Esophagus muscularis mucosa (tissue), 4 donors: Measurements from ENCODE around the gene MSANTD2. TPM values are rescaled to one million over a fixed set of nuclear protein-coding genes. Genes with fewer than 3 reads are reported as not detected.
A peak's percentile ranks its signal among the peaks of the same experiment; 100 is the strongest.

Source experiments
- DNase-seq: peaks from one replicate; pipeline ENCODE4 v3.0.0-alpha.2; 2017; ENCODE audit errors: extremely low spot score
- H3K27ac ChIP-seq, 4 donors: fragments of 200-600 bp; sonication (generic); replicated peaks in 1 of 4; 1 replicate in 3 of 4; 2 replicates in 1 of 4; pipeline ENCODE4 v1.5.1; 2016 to 2019; ENCODE audit warnings: mild to moderate bottlenecking in 1 of 4
- H3K27me3 ChIP-seq, 4 donors: fragments of 200-600 bp; sonication (generic); one replicate each; pipeline versions ENCODE4 v1.5.1 to v1.6.0; 2016 to 2019
- H3K36me3 ChIP-seq, 4 donors: fragments of 200-600 bp; sonication (generic); one replicate each; pipeline ENCODE4 v1.5.1; 2016 to 2019
- H3K4me1 ChIP-seq, 4 donors: fragments of 200-600 bp; sonication (generic); one replicate each; pipeline ENCODE4 v1.5.1; 2016 to 2019
- H3K4me3 ChIP-seq, 4 donors: fragments of 200-600 bp; sonication (generic); 1 replicate in 2 of 4; 2 replicates in 2 of 4; pipeline ENCODE4 v1.5.1; 2016 to 2019; ENCODE audit warnings: mild to moderate bottlenecking in 4 of 4, moderate library complexity in 1 of 4
- H3K9me3 ChIP-seq, 4 donors: fragments of 200-600 bp; sonication (generic); 1 replicate in 3 of 4; 2 replicates in 1 of 4; pipeline ENCODE4 v1.5.1; 2016 to 2019
- CTCF ChIP-seq, 3 experiments: fragments of 200-600 bp in 2 of 3; fragments of 450-650 bp in 1 of 3; sonication (generic) in 2 of 3; IDR thresholded peaks; one replicate each; pipeline ENCODE4 v1.5.1; 2017 to 2019; ENCODE audit warnings: antibody characterized with exemption in 3 of 3, mild to moderate bottlenecking in 2 of 3, moderate library complexity in 1 of 3
- EP300 ChIP-seq: sonication (generic); formaldehyde crosslinking; IDR thresholded peaks from one replicate; pipeline ENCODE4 v1.6.1; 2017; ENCODE audit warnings: antibody characterized with exemption
- POLR2A ChIP-seq: fragments of 450-650 bp; IDR thresholded peaks from one replicate; pipeline ENCODE4 v1.6.1; 2017; ENCODE audit warnings: antibody characterized with exemption, moderate library complexity, mild to moderate bottlenecking, low read depth
- POLR2AphosphoS5 ChIP-seq, 2 donors: sonication (generic); formaldehyde crosslinking; IDR thresholded peaks; one replicate each; pipeline ENCODE4 v1.6.1; 2017; ENCODE audit warnings: antibody characterized with exemption in 2 of 2
- WGBS: methylation state at CpG from one replicate; pipeline ENCODE4 v1.1.5; 2018; 5-methylcytosine and 5-hydroxymethylcytosine counted together
- intact Hi-C: fragments of 100-400 bp; cut with DNase I; formaldehyde crosslinking; loops from one replicate; pipeline ENCODE4 v1.15.1; 2023
- total RNA-seq, 4 donors: library from RNA; depleted of rRNA; stranded (reverse); fragments of >200 nt; gene quantifications; one replicate each; pipeline versions ENCODE4 v1.1.0 to v1.2.1, GENCODE V29; 2016

Gene MSANTD2
- 10 to 100 TPM in 3 of 4 donors, 1 to 10 TPM in 1; 9.6 to 14.0 (median 12.1) TPM for total RNA-seq

- peaks cover 0 to 2% (median under 1%) of the 10 kb centered on the region in 4 donors for H3K36me3 ChIP-seq
- H3K4me1 ChIP-seq: peaks cover 27 to 47% (median 35%) of the 10 kb centered on the region in 4 donors
- intact Hi-C loops: loop anchor here (5.0 kb wide), 1 partner anchor 37 kb away; no protein-coding TSS in a partner anchor
- DNase-seq: peak; percentile 94
- WGBS: 1% methylated on average over 23 of the region's 62 CpGs
- TF ChIP-seq POLR2AphosphoS5 (IDR thresholded peaks at IDR 0.05) (peak; percentile 81 to 93), CTCF (IDR thresholded peaks at IDR 0.05) (no peak), EP300 (no peak), POLR2A (peak; percentile 81)
- H3K9me3 ChIP-seq: no peaks in the 10 kb centered on the region
- peak within 1 kb of the TSS; percentile 97 to 98 (median 98) for H3K27ac ChIP-seq
- peak within 1 kb of the TSS; percentile 93 to 97 (median 94) for H3K4me3 ChIP-seq
- H3K27me3 ChIP-seq: no peaks in the 10 kb centered on the region
Observed at GRCh38 chr11:124800226-124800929, at the start of gene MSANTD2. Gene MSANTD2 (minus strand): TSS chr11:124800406. CDS start chr11:124800380, 26 bp downstream.

GRCh38 chr11:124846070-124846673 is 46.0 kb upstream of the MSANTD2 start:
- Histone ChIP-seq H3K9me3 (no peaks in the 10 kb centered on the region), H3K27ac (no peak overlapping the region), H3K4me1 (peaks cover 7 to 10% (median 8%) of the 10 kb centered on the region in 4 donors), H3K36me3 (no peaks in the 10 kb centered on the region), H3K4me3 (no peak overlapping the region), H3K27me3 (peaks cover 0 to 97% (median 57%) of the 10 kb centered on the region in 4 donors)
- TF ChIP-seq EP300: no peak
- WGBS: 20% methylated on average over 9 of the region's 11 CpGs
- intact Hi-C loops: no loop called here
- DNase-seq: no peak

- Histone ChIP-seq H3K27me3 (peaks cover 6 to 98% (median 70%) of the 10 kb centered on the region in 4 donors), H3K27ac (no peak overlapping the region), H3K4me3 (no peak overlapping the region), H3K9me3 (no peaks in the 10 kb centered on the region), H3K4me1 (peaks cover 9 to 15% (median 13%) of the 10 kb centered on the region in 4 donors), H3K36me3 (no peaks in the 10 kb centered on the region)
- no peak for DNase-seq
- TF ChIP-seq POLR2AphosphoS5 (IDR thresholded peaks at IDR 0.05) (no peak), POLR2A (no peak), CTCF (IDR thresholded peaks at IDR 0.05) (no peak), EP300 (no peak)
- 13% methylated on average over 8 of the region's 8 CpGs for WGBS
- intact Hi-C loops: no loop called here
Observed at GRCh38 chr11:124844664-124845079, 44.5 kb upstream of the MSANTD2 start.

GRCh38 chr11:124843616-124843910 is 43.4 kb upstream of the MSANTD2 start:
- Histone ChIP-seq H3K27ac (no peak overlapping the region), H3K27me3 (peaks cover 15 to 98% (median 77%) of the 10 kb centered on the region in 4 donors), H3K4me1 (peaks cover 19 to 24% (median 23%) of the 10 kb centered on the region in 4 donors), H3K4me3 (no peak overlapping the region), H3K36me3 (no peaks in the 10 kb centered on the region), H3K9me3 (no peaks in the 10 kb centered on the region)
- WGBS: 9% methylated on average over 8 of the region's 8 CpGs
- TF ChIP-seq EP300: no peak
- intact Hi-C loops: no loop called here
- DNase-seq: no peak

DNA sequence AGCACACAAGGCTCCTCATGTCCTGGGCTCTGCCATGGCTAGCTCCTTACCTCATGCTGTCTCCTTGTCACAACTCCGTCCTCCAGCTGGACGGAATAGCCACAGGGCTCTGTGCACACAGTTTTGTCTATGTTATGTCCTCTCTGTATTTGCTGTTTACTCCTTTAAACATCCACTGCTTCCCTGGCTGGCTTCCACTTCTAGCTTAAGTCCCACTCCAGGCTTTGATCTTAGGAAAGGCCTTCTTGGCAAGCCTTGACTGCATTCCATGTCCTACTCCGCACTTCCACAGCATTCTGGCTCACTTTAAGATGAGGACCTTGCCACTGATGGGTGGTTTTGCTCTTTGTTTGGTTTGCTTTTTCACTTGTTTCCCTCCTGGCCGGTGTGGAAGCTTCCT is 42.1 kb upstream of the MSANTD2 start:
- peaks cover 19 to 24% (median 23%) of the 10 kb centered on the region in 4 donors for H3K4me1 ChIP-seq
- no peak overlapping the region for H3K4me3 ChIP-seq
- TF ChIP-seq POLR2AphosphoS5 (IDR thresholded peaks at IDR 0.05) (no peak), POLR2A (no peak), EP300 (no peak)
- no peak overlapping the region for H3K27ac ChIP-seq
- no peak for DNase-seq
- WGBS: 51% methylated on average over 4 of the region's 4 CpGs
- H3K36me3 ChIP-seq: no peaks in the 10 kb centered on the region
- intact Hi-C loops: no loop called here
- H3K27me3 ChIP-seq: peaks cover 15 to 95% (median 76%) of the 10 kb centered on the region in 4 donors
- H3K9me3 ChIP-seq: no peaks in the 10 kb centered on the region

- intact Hi-C loops: no loop called here
- no peaks in the 10 kb centered on the region for H3K36me3 ChIP-seq
- peaks cover 22 to 29% (median 25%) of the 10 kb centered on the region in 4 donors for H3K4me1 ChIP-seq
- no peak for DNase-seq
- TF ChIP-seq CTCF (IDR thresholded peaks at IDR 0.05): no peak
- no peak for TF ChIP-seq POLR2A
- TF ChIP-seq EP300: no peak
- TF ChIP-seq POLR2AphosphoS5 (IDR thresholded peaks at IDR 0.05): no peak
- WGBS: 64% methylated on average over 2 of the region's 2 CpGs
- H3K4me3 ChIP-seq: no peak overlapping the region
- H3K9me3 ChIP-seq: no peaks in the 10 kb centered on the region
- no peak overlapping the region for H3K27ac ChIP-seq
- H3K27me3 ChIP-seq: peaks cover 15 to 90% (median 75%) of the 10 kb centered on the region in 4 donors
Observed at GRCh38 chr11:124841840-124842239, 41.6 kb upstream of the MSANTD2 start.
